ENCODE measurements around the gene DPEP3.

GRCh38 chr16:67944690-67945391 is 35.5 kb downstream of the DPEP3 start:
- no peak for TF ChIP-seq POLR2AphosphoS5 (IDR thresholded peaks at IDR 0.05)
- TF ChIP-seq CTCF (IDR thresholded peaks at IDR 0.05): no peak

Measured in sigmoid colon (tissue), 4 donors.